Stomach (tissue), 4 donors: ENCODE results near the gene FLAD1.
A peak's percentile ranks its signal among the peaks of the same experiment; 100 is the strongest.

Experiments
- CTCF ChIP-seq, 7 experiments: fragments of 450-650 bp in 4 of 7; fragments of 200-600 bp in 3 of 7; sonication (generic) in 3 of 7; IDR thresholded peaks; one replicate each; pipeline ENCODE4 v1.5.1; 2016 to 2019; ENCODE audit warnings: antibody characterized with exemption in 7 of 7, control low read depth in 2 of 7, mild to moderate bottlenecking in 1 of 7
- POLR2A ChIP-seq, 4 donors: fragments of 450-650 bp; IDR thresholded peaks; one replicate each; pipeline ENCODE4 v1.6.1; 2016; ENCODE audit warnings: antibody characterized with exemption in 4 of 4, control low read depth in 2 of 4, mild to moderate bottlenecking in 1 of 4, moderate library complexity in 1 of 4
- POLR2AphosphoS5 ChIP-seq, 3 donors: sonication (generic); formaldehyde crosslinking; IDR thresholded peaks; one replicate each; pipeline ENCODE4 v1.6.1; 2016; ENCODE audit warnings: antibody characterized with exemption in 3 of 3

GRCh38 chr1:154955039-154955717 lies 28.0 kb upstream of the FLAD1 start:
- no peak for TF ChIP-seq CTCF (IDR thresholded peaks at IDR 0.05)
- TF ChIP-seq POLR2AphosphoS5 (IDR thresholded peaks at IDR 0.05) = peak in 2 of 3 donors; percentile 5 to 18
- no peak for TF ChIP-seq POLR2A (IDR thresholded peaks at IDR 0.05)
